Keratinocyte (primary cell): ENCODE results near the gene FAM83E.

ENCODE experiments used
- EZH2 ChIP-seq: IDR thresholded peaks from one replicate; pipeline ENCODE4 v1.6.1; 2012; ENCODE audit warnings: inconsistent platforms, mild to moderate bottlenecking, low read length, moderate library complexity
- TF ChIP-seq, protein P1 (sequence below), 3 experiments: IDR thresholded peaks in 1 of 3; conservative IDR thresholded peaks in 1 of 3; optimal IDR thresholded peaks in 1 of 3; 2 replicates in 2 of 3; 3 replicates in 1 of 3; pipeline versions ENCODE3 to v1.5.1; 2011; ENCODE audit warnings: low read length in 3 of 3, mild to moderate bottlenecking in 3 of 3, moderate library complexity in 2 of 3, control low read depth in 1 of 3, inconsistent platforms in 1 of 3; ENCODE audit not compliant: insufficient read depth in 2 of 3; ENCODE audit errors: extremely low read depth in 1 of 3

DNA sequence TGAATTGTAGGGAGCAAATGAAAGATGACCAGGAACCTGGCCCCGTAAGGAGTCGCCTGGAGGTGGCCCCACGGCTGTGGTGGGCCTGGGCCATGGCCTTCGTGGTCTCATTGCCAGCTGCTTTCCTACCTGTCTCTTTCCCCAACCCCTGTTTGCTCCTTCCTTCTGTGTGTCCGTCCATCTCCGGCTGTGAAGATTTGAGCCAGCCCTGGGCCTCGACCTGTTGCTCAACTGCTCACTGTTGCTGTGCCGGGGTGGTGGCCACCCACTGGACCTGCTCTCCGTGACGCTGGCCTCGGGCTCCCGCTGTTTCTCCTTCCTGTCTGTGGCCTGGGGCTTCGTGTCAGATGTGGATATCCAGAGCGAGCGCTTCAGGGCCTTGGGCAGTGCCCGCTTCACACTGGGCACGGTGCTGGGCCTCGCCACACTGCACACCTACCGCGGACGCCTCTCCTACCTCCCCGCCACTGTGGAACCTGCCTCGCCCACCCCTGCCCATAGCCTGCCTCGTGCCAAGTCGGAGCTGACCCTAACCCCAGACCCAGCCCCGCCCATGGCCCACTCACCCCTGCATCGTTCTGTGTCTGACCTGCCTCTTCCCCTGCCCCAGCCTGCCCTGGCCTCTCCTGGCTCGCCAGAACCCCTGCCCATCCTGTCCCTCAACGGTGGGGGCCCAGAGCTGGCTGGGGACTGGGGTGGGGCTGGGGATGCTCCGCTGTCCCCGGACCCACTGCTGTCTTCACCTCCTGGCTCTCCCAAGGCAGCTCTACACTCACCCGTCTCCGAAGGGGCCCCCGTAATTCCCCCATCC is 13.8 kb upstream of the FAM83E start:
- TF ChIP-seq, protein P1, sequence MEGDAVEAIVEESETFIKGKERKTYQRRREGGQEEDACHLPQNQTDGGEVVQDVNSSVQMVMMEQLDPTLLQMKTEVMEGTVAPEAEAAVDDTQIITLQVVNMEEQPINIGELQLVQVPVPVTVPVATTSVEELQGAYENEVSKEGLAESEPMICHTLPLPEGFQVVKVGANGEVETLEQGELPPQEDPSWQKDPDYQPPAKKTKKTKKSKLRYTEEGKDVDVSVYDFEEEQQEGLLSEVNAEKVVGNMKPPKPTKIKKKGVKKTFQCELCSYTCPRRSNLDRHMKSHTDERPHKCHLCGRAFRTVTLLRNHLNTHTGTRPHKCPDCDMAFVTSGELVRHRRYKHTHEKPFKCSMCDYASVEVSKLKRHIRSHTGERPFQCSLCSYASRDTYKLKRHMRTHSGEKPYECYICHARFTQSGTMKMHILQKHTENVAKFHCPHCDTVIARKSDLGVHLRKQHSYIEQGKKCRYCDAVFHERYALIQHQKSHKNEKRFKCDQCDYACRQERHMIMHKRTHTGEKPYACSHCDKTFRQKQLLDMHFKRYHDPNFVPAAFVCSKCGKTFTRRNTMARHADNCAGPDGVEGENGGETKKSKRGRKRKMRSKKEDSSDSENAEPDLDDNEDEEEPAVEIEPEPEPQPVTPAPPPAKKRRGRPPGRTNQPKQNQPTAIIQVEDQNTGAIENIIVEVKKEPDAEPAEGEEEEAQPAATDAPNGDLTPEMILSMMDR (optimal IDR thresholded peaks at IDR 0.05 in 1 of 3, IDR thresholded peaks at IDR 0.05 in 1 of 3, conservative IDR thresholded peaks at IDR 0.05 in 1 of 3; ENCODE audit: extremely low read depth in 1 of 3, insufficient read depth in 2 of 3, low read length in 3 of 3), result no peak
- TF ChIP-seq EZH2, result no peak
